Measurements from ENCODE around the gene ULK4. TPM values are rescaled to one million over a fixed set of nuclear protein-coding genes. Genes with fewer than 3 reads are reported as not detected.

The ULK4 gene
- total RNA-seq, 4 donors from 2014 or later = 13.3 to 23.4 (median 17.9) TPM

- DNase-seq (ENCODE audit: low spot score in 2 of 2) = no peak
- Histone ChIP-seq H3K4me3 (no peak overlapping the region), H3K9me3 (no peaks in the 10 kb centered on the region), H3K27ac (no peak overlapping the region), H3K4me1 (peaks cover 0 to 99% (median 46%) of the 10 kb centered on the region in 4 donors), H3K27me3 (no peaks in the 10 kb centered on the region), H3K36me3 (peaks cover 0 to 2% (median 1%) of the 10 kb centered on the region in 3 donors)
- 91 to 92% methylated on average over 1 of the region's 1 CpG for WGBS, 2 donors
- no peak for TF ChIP-seq POLR2A (IDR thresholded peaks at IDR 0.05)
- no peak for TF ChIP-seq EP300 (IDR thresholded peaks at IDR 0.05)
- no peak for TF ChIP-seq CTCF (IDR thresholded peaks at IDR 0.05)
These were observed 742.5 kb downstream of the ULK4 start for GRCh38 chr3:41219424-41219823.

- no peak overlapping the region for H3K4me3 ChIP-seq
- peaks cover 0 to 89% (median 40%) of the 10 kb centered on the region in 4 donors for H3K4me1 ChIP-seq
- no peaks in the 10 kb centered on the region for H3K9me3 ChIP-seq
- no peaks in the 10 kb centered on the region for H3K36me3 ChIP-seq
- TF ChIP-seq POLR2A (IDR thresholded peaks at IDR 0.05) (no peak), EP300 (IDR thresholded peaks at IDR 0.05) (no peak), CTCF (IDR thresholded peaks at IDR 0.05) (no peak)
- no peaks in the 10 kb centered on the region for H3K27me3 ChIP-seq
- H3K27ac ChIP-seq = peak overlapping the region in 1 of 4 donors; percentile 10
- no peak for DNase-seq (ENCODE audit: low spot score in 2 of 2)
- WGBS, 2 donors = 30 to 51% methylated on average over 1 of the region's 1 CpG
These were observed 744.9 kb downstream of the ULK4 start for GRCh38 chr3:41216993-41217392.

- no peak for TF ChIP-seq EP300 (IDR thresholded peaks at IDR 0.05)
- no peak for TF ChIP-seq POLR2A (IDR thresholded peaks at IDR 0.05)
- no peak for TF ChIP-seq CTCF (IDR thresholded peaks at IDR 0.05)
- 63 to 65% methylated on average over 2 of the region's 2 CpGs for WGBS, 2 donors
- no peaks in the 10 kb centered on the region for H3K9me3 ChIP-seq
These were observed 745.5 kb downstream of the ULK4 start for GRCh38 chr3:41216422-41216821.

GRCh38 chr3:41213588-41213987 is 748.3 kb downstream of the ULK4 start:
- no peaks in the 10 kb centered on the region for H3K27me3 ChIP-seq
- TF ChIP-seq EP300 (IDR thresholded peaks at IDR 0.05) (no peak), POLR2A (IDR thresholded peaks at IDR 0.05) (no peak), CTCF (IDR thresholded peaks at IDR 0.05) (no peak)
- H3K4me1 ChIP-seq = peaks cover 0 to 75% (median 25%) of the 10 kb centered on the region in 4 donors

More at GRCh38 chr3:41216422-41216821, 745.5 kb downstream of the ULK4 start:
- no peak overlapping the region for H3K27ac ChIP-seq
- no peak for DNase-seq (ENCODE audit: low spot score in 2 of 2)
- no peak overlapping the region for H3K4me3 ChIP-seq
- peaks cover 0 to 84% (median 35%) of the 10 kb centered on the region in 4 donors for H3K4me1 ChIP-seq
- H3K36me3 ChIP-seq = no peaks in the 10 kb centered on the region
- no peaks in the 10 kb centered on the region for H3K27me3 ChIP-seq

GRCh38 chr3:41212088-41212487 is 749.8 kb downstream of the ULK4 start:
- no peaks in the 10 kb centered on the region for H3K36me3 ChIP-seq
- no peak overlapping the region for H3K4me3 ChIP-seq
- TF ChIP-seq CTCF (IDR thresholded peaks at IDR 0.05) = no peak
- H3K27ac ChIP-seq = no peak overlapping the region
- 91 to 93% methylated on average over 2 of the region's 2 CpGs for WGBS, 2 donors
- H3K4me1 ChIP-seq = peaks cover 0 to 75% (median 33%) of the 10 kb centered on the region in 4 donors
- no peaks in the 10 kb centered on the region for H3K9me3 ChIP-seq
- no peaks in the 10 kb centered on the region for H3K27me3 ChIP-seq
- DNase-seq (ENCODE audit: low spot score in 2 of 2) = no peak

More at GRCh38 chr3:41213588-41213987, 748.3 kb downstream of the ULK4 start:
- Histone ChIP-seq H3K9me3 (no peaks in the 10 kb centered on the region), H3K27ac (no peak overlapping the region), H3K4me3 (no peak overlapping the region), H3K36me3 (no peaks in the 10 kb centered on the region)
- 54 to 63% methylated on average over 2 of the region's 2 CpGs for WGBS, 2 donors
- no peak for DNase-seq (ENCODE audit: low spot score in 2 of 2)

Data from tibial nerve (tissue), 4 donors.